Jurkat, Clone E6-1 (cell line): ENCODE measurements around the gene AFDN.

ENCODE experiments used
- DNase-seq: peaks from one replicate; pipeline ENCODE4 v3.0.0-alpha.2; 2011; ENCODE audit warnings: low read depth, low spot score
- H3K4me3 ChIP-seq: 2 replicates; pipeline ENCODE4 v1.5.1; 2011; ENCODE audit warnings: mild to moderate bottlenecking, low read length, control low read depth, moderate library complexity

AFDN gene

DNA sequence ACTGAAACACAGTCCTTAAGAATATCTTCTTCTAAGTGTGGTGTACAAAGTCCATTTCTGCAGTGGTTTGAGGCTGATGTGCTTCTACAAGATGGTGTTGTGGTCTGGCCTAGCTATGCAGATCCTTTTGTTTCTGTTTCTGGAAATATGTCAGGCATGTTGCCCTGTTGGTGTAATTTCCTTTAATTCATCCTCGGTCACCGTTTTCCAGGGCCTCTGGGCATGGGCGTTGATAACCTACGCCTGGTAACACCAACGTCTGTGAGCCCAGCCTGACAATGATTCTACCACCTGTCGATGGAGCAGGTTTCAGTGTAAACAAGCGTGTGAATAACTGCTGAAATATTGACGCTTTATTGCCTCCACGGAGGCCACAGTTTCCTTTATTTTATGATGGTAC is 33.3 kb upstream of the AFDN start:
- DNase-seq: no peak
- H3K4me3 ChIP-seq: no peak overlapping the region

DNA sequence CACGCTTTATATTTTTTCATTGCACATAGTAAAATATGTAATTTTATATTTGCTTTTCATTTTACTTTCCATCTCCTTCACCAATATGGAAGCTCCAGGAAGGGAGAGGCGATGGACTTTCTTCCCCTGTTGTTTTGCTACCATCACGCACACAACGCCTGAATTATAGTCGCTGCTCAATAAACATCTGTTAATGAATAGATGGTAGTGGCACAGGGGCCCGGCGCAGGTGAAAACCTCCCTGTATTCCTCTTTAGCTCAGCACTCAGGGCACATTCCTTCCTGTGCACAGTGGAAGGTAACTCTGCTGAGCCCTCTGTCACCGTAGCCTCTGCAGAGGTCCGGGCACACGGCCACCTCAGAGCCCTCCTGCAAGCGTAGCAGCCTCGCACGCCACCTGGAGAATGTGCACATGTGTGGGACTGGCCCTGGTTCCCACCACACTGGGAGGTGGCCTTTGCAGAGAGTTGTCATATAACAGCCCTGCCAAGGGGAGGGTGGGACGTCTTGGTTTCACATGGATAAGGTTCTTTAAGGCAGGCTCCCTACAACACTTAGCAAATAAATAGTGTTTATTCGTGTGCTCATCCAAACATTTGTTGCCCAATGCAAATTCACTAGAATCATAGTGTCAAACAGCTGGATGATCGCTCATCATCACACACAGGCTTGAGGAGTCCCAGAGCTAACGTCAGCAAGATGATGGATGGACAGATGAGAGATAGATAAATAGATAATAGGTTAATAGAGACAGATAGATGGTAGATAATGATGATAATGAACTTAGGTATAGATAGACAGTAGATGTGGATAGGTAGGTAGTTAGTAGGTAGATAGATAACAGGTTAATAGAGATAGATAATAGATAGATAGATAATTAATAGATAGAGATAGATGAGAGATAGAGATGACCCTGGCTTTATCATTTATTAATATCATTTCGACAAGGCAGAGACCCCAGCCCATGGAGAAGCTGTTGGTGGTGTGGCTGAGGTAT is 32.3 kb upstream of the AFDN start:
- no peak for DNase-seq
- H3K4me3 ChIP-seq: no peak overlapping the region

DNA sequence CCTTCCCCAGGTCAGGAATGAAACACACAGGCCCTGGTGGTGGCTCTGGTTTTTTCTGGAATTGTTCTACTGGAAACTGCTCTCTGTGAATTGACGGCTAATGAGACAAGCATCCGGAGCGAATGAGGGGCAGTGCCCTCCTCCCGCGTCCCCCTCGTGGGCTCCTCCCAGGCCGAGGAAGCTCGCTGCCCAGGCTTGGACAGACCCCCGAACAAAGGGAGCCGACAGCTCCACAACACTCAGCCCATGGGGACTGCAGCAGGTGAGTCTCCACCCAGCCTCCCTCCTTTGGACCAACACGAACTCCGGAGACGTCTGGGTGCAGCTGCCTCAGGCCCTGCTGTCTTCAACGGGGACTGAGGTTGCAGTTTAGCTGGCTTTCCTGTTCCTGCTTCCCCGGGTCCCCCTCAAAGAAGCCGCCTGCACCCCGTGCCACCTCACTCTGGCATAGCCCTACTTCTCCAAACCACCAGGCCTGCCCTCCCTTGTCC is 31.3 kb upstream of the AFDN start:
- no peak for DNase-seq

DNA sequence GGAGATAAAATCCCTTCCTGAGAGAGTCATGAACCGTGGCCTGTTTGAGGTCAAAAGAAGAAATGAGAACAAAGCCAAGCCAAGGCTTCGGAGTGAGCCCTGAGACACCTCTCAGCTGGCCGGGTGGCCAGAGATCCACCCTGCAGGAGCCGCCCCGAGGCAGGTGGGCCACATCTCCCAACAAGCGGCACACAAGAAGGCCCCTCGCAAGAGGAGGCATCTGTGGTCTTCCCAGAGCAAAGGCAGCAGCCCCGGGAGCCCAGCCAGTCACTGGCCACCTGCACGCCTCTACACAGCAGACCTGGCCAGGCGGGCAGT is 30.9 kb upstream of the AFDN start:
- no peak for DNase-seq
- no peak overlapping the region for H3K4me3 ChIP-seq

More for the DNA sequence above, 31.3 kb upstream of the AFDN start:
- H3K4me3 ChIP-seq: no peak overlapping the region

DNA sequence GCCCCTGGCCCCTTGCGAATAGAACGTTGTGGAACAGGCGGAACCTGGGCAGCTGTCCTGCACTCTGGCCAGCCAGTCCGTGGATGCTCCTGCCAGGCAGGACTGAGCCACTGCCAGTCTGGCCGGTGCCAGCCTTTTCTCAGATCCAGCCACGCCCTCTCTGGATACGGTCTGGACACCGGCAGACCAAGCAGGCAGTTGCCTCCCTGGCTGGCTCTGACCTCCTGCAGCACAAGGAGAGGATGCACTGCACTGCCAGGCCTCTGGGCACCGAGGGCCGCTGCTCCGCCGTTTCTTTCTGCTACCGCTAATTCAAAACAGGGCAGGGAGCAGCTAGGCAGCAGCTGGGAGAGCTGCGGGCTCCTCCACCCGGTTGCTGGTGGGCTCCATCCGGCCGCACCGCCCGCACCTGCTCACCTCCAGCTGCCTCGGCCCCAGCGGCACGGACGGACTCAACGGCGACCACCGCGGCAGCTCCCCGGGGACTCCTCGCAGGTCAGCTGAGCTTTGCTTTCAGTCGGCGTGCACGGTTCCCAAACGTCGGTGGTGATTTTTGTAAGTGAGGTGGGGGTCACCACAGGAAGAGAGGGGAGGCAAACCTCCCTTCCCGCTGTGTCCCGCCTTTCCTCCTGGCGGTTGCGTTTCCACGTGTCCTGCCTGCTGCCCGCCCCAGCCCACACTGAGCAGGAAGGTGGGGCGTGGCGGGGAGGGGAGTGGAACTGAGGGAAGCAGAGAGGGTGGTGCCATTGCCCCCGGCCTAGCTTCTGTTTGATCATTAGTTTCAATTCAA is 30.3 kb upstream of the AFDN start:
- no peak overlapping the region for H3K4me3 ChIP-seq
- no peak for DNase-seq

DNA sequence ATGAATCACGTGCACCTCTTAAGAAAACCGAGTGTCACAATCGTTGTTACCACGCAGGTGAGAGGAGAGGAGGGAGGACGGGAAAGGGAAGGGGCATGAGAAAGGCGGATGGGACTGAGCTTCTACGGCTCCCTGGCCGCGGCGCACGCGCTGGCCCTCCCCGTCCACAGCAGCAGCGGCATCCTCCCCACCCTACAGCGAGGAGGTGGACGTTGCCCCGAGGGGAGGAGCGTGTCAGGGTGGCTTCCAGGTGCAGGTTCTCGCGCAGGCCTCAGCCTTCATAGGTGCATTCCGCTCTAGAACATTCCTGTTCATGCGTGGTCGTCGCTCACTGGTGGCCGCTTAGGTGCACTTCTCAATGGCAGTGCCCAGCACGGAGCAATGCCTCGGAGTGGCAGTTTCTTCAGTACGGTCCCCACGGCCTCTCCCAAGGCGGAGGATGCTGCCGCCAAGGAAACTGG is 29.7 kb upstream of the AFDN start:
- no peak for DNase-seq
- H3K4me3 ChIP-seq: no peak overlapping the region

DNA sequence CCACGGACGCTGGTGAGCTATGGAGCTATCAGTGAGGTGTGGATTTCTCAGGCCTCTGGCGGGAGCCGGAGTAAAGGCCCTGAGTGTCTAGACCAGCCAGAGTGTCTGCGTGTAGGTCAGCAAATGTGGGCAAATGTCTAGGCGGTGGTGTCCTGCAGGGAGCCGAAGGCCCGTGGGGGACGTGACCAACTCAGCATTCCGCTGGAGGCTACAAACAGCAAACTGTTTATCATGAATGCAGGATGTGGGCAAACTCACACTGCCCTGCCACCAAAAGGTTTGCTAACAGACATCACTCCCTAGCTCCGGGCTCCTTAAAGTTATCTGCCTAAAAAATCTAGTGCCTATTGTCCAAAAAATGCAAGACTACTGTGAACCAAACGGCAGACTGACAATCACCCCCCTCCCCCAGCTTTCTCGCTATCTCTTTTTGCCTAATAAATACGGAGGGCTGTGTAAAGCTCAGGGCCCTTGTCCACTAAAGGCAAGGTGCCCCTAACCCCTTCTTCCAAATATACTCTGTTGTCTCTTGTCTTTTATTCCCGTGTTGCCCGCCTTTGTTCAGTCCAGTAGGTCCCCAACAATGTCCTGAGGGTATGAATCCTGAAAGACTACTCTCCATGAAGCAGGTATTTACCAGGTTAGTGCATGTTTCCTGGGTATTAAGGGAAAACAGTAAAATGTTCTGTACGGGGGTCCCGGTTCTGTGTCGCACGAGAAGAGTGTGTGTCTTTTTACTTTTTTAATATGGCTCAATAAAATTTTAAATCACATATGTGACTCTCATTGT is 29.0 kb upstream of the AFDN start:
- H3K4me3 ChIP-seq: no peak overlapping the region
- no peak for DNase-seq

DNA sequence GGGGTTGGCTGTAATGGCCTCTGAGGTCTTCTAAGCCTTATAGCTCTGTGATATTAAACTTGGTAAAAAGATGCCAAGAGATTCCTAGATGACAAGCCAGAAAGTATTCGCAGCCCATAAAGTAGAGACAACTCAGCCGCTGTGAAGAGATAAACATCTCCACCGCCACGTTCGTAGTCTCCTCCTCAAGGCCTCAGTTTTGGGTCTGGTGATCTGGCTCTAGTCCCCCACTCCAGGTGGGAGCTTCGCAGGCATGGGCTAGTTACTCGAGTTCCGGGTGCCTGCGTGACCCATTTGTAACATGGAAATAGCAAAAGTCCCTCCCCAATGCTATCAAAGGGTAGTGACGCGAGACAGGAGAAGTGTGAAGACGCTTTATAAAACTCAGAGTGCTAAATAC is 28.3 kb upstream of the AFDN start:
- no peak overlapping the region for H3K4me3 ChIP-seq

DNA sequence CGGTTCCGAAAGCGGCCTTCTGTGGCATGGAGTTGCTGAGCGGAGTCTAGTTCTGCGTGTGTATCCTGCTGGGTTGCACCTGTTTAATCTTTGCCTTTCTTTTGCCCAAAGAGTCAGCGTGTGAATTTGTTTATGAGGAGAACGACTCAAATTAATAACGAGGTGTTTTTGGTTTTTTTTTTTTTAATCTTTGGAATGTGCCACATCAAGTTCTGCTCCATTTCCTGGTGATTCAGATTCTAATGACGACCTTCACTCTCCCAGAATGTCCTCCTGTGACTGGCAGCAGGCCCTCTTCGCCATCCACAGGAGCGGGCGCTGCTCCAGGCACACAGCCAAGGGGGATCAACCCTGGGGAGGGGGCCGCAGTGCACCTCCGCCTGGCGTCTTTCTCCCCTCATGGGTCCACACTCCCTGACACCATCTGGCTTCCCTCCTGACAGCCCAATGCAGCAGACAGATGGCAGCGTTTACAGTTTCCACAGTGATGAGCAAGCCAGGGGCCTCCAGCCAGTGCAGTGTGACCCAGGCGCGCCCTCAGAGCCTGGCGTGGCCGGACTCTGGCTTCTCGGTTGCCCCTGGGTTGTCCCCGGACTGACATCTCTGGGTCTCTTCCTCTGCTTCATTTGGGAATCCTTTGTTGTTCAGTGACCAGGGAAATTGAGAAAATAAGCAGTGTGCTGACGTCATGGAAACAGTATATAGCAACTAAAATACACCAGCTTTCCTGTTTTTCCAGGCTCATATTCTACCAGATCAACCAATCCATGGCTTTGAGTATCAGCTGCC is 27.5 kb upstream of the AFDN start:
- H3K4me3 ChIP-seq: no peak overlapping the region
- no peak for DNase-seq

More for the DNA sequence above, 28.3 kb upstream of the AFDN start:
- DNase-seq: no peak

DNA sequence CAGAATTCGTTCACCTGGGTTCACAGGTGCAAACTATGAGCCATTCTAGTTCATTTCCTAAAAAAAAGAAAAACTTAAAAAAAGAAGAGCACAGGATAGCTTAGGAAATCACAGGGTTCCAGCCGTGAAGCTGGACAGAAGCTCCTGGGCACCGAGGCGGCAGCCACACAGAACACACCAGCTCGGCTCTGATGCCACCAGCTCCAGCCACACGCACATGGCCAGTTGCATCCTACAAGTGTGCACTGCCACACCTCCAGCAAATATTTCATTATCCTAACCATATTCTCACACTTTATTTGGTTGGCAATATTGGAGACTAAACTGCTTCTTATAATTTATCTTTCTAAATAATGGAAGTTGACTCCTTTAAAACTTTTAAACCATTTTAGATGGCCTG is 26.2 kb upstream of the AFDN start:
- no peak for DNase-seq
- H3K4me3 ChIP-seq: no peak overlapping the region

DNA sequence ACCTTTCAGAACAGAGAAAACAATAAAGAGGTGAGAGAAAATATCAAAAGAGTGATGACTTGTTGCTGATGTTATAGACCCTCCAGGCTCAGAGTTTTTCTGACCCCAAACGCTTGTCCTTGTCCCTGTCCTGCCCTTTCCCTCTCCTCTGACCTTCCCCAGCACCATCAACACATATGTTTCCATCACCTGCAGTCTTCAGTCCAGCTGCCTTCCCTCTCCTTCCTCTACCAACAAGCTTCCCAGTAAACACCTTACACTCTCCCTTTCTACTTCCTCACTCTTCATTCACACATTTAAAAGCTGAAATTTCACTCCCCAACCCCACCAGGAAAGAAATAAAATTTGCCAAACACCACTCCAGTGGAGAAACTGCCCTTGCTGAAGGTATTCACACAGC is 25.4 kb upstream of the AFDN start:
- no peak overlapping the region for H3K4me3 ChIP-seq
- DNase-seq: no peak

DNA sequence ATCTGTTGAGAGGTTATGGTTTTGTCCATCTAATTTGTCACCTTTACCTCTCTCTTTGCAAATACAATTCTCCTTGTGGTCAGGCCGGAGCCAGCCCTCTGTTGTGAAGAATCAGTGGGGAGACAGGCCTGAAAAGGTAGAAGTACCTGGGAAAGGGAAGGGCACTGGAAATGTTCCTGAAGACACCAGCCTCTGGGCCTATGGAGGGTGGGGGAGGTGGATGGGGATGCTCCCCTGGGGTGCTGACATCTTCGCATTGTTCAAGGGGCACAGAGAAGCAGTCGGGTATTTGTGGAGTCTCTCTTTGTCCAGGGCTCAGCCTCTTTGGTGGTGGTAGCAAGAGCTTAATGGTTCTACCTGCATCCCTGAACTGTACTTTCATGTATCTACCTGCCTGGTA is 24.4 kb upstream of the AFDN start:
- no peak for DNase-seq
- H3K4me3 ChIP-seq: no peak overlapping the region

DNA sequence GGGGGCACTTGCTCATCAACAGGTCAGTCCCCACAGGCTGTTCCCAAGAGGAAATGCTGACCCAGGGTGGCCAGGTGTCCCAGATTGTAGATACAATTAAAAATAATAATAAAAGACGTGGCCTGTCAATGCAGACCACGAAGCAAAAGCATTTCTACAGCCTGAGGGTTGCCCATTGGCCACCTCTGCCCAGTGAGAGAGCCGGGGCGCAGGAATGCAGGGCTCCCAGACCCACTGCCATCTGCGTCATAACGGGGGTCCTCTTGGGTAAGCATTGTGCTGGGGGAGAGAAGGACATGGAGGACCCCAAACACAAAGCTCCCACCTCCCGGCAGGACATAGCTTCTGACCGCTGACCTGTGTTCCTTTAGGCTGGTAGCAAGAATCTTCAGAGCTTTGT is 22.9 kb upstream of the AFDN start:
- DNase-seq: no peak
- H3K4me3 ChIP-seq: no peak overlapping the region

DNA sequence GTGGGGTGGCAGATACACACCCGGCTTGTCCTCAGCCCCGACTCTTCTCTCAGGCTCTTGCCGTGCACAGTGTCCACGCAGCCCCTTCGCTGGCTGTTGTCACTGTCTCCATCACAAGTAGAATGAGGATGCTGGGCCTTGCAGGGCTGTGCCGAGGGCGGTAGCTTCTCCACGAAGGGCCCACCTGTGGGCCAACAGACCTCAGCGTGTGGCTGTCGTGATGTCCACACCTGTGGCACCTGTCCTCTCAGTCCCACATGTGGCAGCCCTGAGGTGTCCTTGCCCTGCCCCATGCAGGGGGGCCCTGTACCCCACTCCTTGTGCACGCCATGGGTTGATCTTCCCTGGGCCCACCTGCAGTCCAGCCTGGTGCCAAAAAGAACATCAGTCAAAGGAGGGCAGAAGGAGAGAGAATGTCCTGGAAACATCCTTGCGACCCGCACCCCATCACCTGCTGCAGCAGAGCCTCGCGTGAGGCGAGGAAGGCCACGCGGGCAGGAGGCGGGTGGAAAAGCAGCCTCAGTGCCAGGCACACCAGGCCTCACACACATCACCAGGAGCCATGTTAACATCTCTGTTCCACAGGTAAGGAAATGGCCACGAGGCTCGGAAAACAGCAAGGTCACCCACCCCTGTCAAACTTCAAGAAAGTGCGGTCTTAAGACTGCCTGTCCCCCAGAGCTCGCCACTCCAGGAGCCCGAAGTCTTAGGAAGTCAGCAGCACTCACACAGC is 22.3 kb upstream of the AFDN start:
- DNase-seq: no peak
- no peak overlapping the region for H3K4me3 ChIP-seq

DNA sequence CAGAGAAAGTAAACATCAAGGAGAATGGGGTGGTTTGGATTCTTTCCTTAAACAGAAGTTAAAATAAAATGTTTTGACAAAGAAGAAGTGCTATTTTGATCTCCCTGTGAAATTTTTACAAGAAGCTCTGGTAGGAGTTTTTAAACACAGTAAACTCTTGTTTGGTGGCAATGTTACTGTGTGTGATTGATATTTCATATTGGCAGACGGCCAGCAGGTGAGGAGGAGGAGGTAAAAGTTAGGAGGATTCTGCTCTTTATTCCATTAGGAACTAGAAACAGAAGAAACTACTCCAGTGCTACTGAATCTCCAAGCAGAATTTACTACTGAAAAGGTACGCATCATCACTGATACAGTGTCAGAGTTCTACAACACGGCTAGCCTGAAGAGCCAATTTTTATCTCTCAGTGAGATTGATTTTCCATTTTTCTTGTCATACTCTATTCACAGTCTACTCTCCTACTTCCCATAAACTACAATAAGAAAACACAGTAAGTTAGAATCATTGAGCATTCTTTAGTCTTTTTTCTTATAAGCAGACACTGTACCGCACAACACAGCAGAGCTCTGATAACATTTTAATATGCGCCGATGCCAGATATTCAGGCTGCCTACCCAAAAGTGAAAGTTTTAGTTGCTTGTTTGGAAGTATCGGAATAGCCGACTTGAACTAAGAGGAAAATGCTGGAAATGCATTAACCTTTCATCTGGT is 21.2 kb upstream of the AFDN start:
- no peak overlapping the region for H3K4me3 ChIP-seq
- no peak for DNase-seq

DNA sequence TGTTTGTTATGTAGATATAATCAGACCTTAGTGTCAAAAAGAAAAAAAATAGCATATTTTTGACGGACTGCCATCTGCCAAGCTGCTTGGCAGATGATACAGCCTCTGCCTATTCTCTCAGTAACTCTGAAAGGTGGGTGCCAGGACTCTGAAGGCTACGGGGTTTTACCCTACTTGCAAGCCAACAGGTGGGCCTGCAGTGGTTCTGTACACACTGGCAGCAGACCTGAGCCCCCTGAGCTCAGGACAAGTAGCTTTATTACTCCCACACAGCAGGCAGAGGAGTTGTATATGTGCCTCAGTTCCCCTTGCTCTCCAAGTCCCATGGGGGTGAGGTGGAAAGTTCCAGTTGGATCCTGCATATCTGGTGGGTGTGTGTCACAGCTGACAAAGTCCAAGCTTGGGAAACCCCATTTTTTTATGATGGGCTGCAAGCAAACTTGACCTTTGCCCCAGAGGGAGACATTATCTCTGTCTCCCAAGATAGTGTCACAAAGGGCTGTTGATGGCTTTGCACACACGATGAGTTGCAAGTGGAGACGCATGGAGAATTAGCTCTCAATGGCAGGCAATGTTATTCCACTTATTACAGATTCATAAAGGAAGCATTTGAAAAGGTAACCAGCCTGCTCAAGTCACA is 20.5 kb upstream of the AFDN start:
- H3K4me3 ChIP-seq: no peak overlapping the region
- no peak for DNase-seq

DNA sequence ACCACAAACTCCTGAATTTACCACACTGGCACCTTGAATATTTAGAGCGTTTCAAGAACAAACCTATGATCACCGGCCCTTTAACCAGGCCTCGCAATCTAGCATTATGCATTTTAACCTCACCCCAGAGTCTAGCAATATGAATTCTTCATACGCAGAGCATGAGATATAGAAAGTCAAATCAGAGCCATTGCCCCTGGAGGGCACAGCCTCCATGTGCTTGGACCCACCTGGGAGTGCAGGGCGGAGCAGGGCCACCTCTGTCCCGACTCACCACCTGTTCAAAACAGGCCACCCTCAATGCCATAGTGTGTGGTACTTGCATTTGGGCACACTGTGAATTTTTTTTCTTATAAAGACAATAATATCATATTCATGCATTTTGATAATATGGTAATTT is 19.5 kb upstream of the AFDN start:
- H3K4me3 ChIP-seq: no peak overlapping the region

More for the DNA sequence above, 19.5 kb upstream of the AFDN start:
- DNase-seq: no peak
